Ovary (tissue), 9 donors: ENCODE measurements around the gene GRAMD2A. TPM values are rescaled to one million over a fixed set of nuclear protein-coding genes. Genes with fewer than 3 reads are reported as not detected.
"Not testable (repeated sequence)": the region's sequence is repeated elsewhere in the genome, so short reads cannot be mapped to it uniquely, and the experiment has no call there.

Experiments used
- DNase-seq, 5 donors: peaks; one replicate each; pipeline ENCODE4 v3.0.0-alpha.2; 2019 to 2020
- H3K27ac ChIP-seq, 2 donors: fragments of 200-600 bp; one replicate each; pipeline versions ENCODE4 v1.5.1 to v1.8.0; 2019 to 2022
- H3K27me3 ChIP-seq: fragments of 200-600 bp; one replicate; pipeline ENCODE4 v1.8.0; 2022
- H3K36me3 ChIP-seq: fragments of 200-600 bp; sonication (generic); one replicate; pipeline ENCODE4 v1.5.1; 2019
- H3K4me1 ChIP-seq: one replicate; pipeline ENCODE4 v1.8.1; 2013; ENCODE audit warnings: mild to moderate bottlenecking, moderate library complexity; ENCODE audit not compliant: insufficient read depth
- H3K4me3 ChIP-seq: fragments of 200-600 bp; sonication (generic); one replicate; pipeline ENCODE4 v1.5.1; 2017
- H3K9me3 ChIP-seq, 2 donors: fragments of 200-600 bp in 1 of 2; sonication (generic) in 1 of 2; one replicate each; pipeline versions ENCODE4 v1.5.1 to v1.8.1; 2013 to 2019; ENCODE audit warnings: mild to moderate bottlenecking in 1 of 2, moderate library complexity in 1 of 2
- CTCF ChIP-seq, 3 donors: fragments of 450-650 bp in 2 of 3; fragments of 200-600 bp in 1 of 3; IDR thresholded peaks; one replicate each; pipeline versions ENCODE4 v1.5.1 to v1.8.0; 2016 to 2022; ENCODE audit warnings: antibody characterized with exemption in 3 of 3, mild to moderate bottlenecking in 1 of 3
- EP300 ChIP-seq: sonication (generic); formaldehyde crosslinking; IDR thresholded peaks from one replicate; pipeline ENCODE4 v1.6.1; 2017; ENCODE audit warnings: antibody characterized with exemption
- POLR2A ChIP-seq: fragments of 450-650 bp; IDR thresholded peaks from one replicate; pipeline ENCODE4 v1.6.1; 2017; ENCODE audit warnings: antibody characterized with exemption, mild to moderate bottlenecking, moderate library complexity
- WGBS, 3 donors: extraction: QIAGEN DNeasy Blood & Tissue Kit in 1 of 3; methylation state at CpG; one replicate each; pipeline versions ENCODE4 v1.1.5 to v1.1.7; 2013 to 2017; 5-methylcytosine and 5-hydroxymethylcytosine counted together
- intact Hi-C, 4 donors: fragments of 100-400 bp; cut with DNase I; formaldehyde crosslinking; loops; one replicate each; pipeline versions ENCODE4 v1.11.0 to v1.15.1; 2022 to 2023
- polyA plus RNA-seq, 2 donors: library from polyadenylated mRNA; stranded (reverse); fragments of 200-250 nt in 1 of 2; fragments of 350-450 nt in 1 of 2; fragmentation: Illumina TruSeq in 1 of 2; extraction: RNeasy Lipid Tissue Mini Kit (QIAGEN cat#74804) in 1 of 2; gene quantifications; one replicate each; pipeline ENCODE4 v1.2.3, GENCODE V29; 2013 to 2014
- total RNA-seq, 7 donors: library from RNA; depleted of rRNA in 2 of 7; stranded (reverse); fragments of >200 nt in 2 of 7; fragmentation: NEBNext Ultra II Directional in 3 of 7; extraction: Animal tissue kit (Norgen Biotek cat#: 25700) in 3 of 7; gene quantifications; one replicate each; pipeline versions ENCODE4 v1.1.0 to v1.2.4, GENCODE V29; 2016 to 2023
- donor health status: DM: no; HTN: no; CAD: no; lungs with moderate emphysema.
- donor health status: DM: no; HTN: no; CAD: no.
- donor health status: Bipolar disorder and iron deficiency.
- donor health status: DM: yes; HTN: yes; CAD: no.
- donor health status: DM: no; HTN: no; CAD: no.
- donor health status: DM: yes; HTN: yes; CAD: no.

GRAMD2A gene
- total and polyA plus RNA-seq, 9 donors = 0.08 to 8.5 (median 1.4) TPM

GRCh38 chr15:72174551-72175165 lies 22.9 kb downstream of the GRAMD2A start:
- no peak overlapping the region for H3K27ac ChIP-seq
- WGBS, 3 donors = 53 to 58% (median 57%) methylated on average over 5 of the region's 5 CpGs
- no peak overlapping the region for H3K4me3 ChIP-seq
- TF ChIP-seq POLR2A (no peak), EP300 (no peak), CTCF (IDR thresholded peaks at IDR 0.05) (no peak)
- H3K27me3 ChIP-seq = no peaks in the 10 kb centered on the region
- no peaks in the 10 kb centered on the region for H3K9me3 ChIP-seq
- DNase-seq = no peak
- no peaks in the 10 kb centered on the region for H3K36me3 ChIP-seq
- intact Hi-C loops = no loop called here
- H3K4me1 ChIP-seq = no peaks in the 10 kb centered on the region

DNA sequence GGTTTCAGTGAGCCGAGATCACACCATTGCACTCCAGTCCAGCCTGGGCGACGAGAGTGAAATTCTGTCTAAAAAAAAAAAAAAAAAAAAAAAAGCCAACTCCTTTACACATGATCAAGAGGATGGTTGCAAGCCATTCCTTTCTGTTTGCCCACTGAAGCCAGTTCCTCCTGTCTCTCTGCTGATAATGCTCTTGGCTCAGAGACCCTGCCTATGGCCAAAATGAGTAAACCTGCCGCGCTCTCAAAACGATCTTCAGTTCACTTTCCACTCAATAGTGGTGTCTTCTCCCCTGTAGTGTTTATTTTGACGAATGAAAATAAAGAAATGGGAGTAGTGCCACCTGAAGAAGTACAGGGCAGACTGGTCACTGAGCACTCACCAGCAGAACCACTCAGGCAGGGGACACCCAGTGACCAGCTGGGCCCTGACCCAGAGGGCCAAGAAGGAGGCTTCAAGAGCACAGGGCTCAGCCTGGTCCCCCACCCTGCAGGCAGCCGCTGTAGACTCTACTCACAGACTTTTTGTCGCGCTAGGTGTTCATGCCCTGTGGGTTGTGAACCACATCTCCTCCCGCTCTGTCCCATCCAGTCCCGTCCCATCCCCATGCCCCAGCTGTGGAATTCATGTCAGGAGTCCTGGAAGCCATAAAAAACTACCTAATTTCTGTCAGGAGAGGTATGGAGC lies 23.6 kb downstream of the GRAMD2A start:
- DNase-seq = no peak
- WGBS, 3 donors = 87 to 95% (median 92%) methylated on average over 12 of the region's 12 CpGs
- Histone ChIP-seq H3K4me3 (no peak overlapping the region), H3K9me3 (no peaks in the 10 kb centered on the region), H3K27ac (no peak overlapping the region), H3K4me1 (no peaks in the 10 kb centered on the region), H3K27me3 (no peaks in the 10 kb centered on the region), H3K36me3 (no peaks in the 10 kb centered on the region)
- intact Hi-C loops = no loop called here
- TF ChIP-seq CTCF (IDR thresholded peaks at IDR 0.05) (no peak), POLR2A (no peak), EP300 (no peak)

DNA sequence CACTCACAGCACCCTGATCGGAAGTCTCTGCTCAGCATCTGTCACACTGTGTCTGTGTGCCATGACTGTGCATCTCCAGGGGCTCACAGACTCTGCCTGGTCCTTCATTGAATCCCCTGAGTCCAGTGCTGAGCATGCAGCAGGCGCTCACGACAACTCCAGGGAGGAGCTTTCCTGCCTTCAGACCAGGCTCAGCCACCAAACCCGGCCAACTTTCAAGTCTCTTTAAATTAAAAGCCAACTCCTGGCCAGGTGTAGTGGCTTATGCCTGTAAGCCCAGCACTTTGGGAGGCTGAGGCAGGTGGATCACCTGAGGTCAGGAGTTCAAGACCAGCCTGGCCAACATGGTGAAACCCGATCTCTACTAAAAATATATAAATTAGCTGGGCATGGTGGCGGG lies 24.2 kb downstream of the GRAMD2A start:
- Histone ChIP-seq H3K4me1 (no peaks in the 10 kb centered on the region), H3K36me3 (no peaks in the 10 kb centered on the region), H3K9me3 (no peaks in the 10 kb centered on the region), H3K27ac (no peak overlapping the region), H3K4me3 (no peak overlapping the region), H3K27me3 (no peaks in the 10 kb centered on the region)
- WGBS, 3 donors = 88 to 95% (median 92%) methylated on average over 6 of the region's 6 CpGs
- intact Hi-C loops = no loop called here
- TF ChIP-seq EP300 (no peak), CTCF (IDR thresholded peaks at IDR 0.05) (no peak), POLR2A (no peak)
- no peak for DNase-seq

GRCh38 chr15:72172796-72173195 lies 24.8 kb downstream of the GRAMD2A start:
- Histone ChIP-seq H3K27ac (no peak overlapping the region), H3K4me3 (no peak overlapping the region), H3K36me3 (no peaks in the 10 kb centered on the region), H3K4me1 (no peaks in the 10 kb centered on the region), H3K27me3 (no peaks in the 10 kb centered on the region), H3K9me3 (no peaks in the 10 kb centered on the region)
- 71 to 79% (median 75%) methylated on average over 5 of the region's 5 CpGs for WGBS, 3 donors
- DNase-seq = no peak
- intact Hi-C loops = no loop called here
- TF ChIP-seq CTCF (IDR thresholded peaks at IDR 0.05) (no peak), POLR2A (no peak), EP300 (no peak)

DNA sequence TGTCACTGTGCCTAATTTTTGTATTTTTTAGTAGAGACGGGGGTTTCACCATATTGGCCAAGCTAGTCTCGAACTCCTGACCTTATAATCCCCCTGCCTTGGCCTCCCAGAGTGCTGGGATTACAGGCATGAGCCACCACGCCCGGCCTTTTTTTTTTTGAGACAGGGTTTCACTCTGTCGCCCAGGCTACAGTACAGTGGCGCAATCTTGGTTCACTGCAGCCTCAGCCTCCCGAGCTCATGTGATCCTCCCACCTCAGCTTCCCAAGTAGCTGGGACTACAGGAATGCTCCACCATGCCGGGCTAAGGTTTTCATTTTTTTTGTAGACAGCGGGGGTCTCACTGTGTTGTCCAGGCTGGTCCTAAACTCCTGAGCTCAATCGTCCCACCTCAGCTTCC lies 25.6 kb downstream of the GRAMD2A start:
- H3K36me3 ChIP-seq, H3K9me3 ChIP-seq, H3K4me1 ChIP-seq, DNase-seq, H3K27ac ChIP-seq, intact Hi-C loops, H3K4me3 ChIP-seq, H3K27me3 ChIP-seq: not testable (repeated sequence)
- WGBS, 3 donors = 85 to 89% (median 86%) methylated on average over 10 of the region's 10 CpGs
